Measurements from ENCODE around the gene AK1. TPM values are rescaled to one million over a fixed set of nuclear protein-coding genes. Genes with fewer than 3 reads are reported as not detected.

AK1 gene
- total and polyA plus RNA-seq, 2 of the 8 experiments (the other 6 are each of a cell fraction or from before 2014, with no cell fraction given), result 37.9 to 39.2 TPM

DNA sequence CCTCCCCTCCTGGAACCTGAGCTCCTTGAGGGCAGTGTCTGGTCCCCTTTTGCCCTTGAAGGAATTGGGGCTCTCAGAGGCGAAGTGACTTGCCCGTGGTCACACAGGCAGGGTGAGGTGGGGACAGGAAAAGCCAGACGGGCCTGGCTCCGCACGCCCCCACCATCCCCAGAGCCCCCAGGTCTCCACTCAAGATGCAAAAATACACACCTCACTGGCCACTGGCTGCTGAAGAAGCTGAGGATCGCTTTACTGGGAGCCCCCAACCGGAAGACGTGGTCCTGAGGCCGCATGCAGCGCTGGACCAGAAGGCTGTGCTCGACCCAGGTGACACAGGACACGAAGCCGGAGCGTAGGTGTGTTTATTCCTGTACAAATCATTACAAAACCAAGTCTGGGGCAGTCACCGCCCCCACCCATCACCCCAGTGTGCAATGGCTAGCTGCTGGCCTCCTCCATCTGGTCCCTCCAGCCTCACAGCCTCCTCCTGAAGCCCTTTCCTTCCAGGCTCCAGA is 7.6 kb upstream of the AK1 start (continued):
- no peak for TF ChIP-seq RBBP5 (IDR thresholded peaks at IDR 0.05; ENCODE audit: borderline replicate concordance, low read depth, low read length)

Data from H1 (cell line).